GM12875 (cell line): ENCODE data around the gene SOX3.

Experiments
- H3K4me3 ChIP-seq: one replicate; pipeline ENCODE4 v1.5.1; 2011; ENCODE audit warnings: low read depth, low read length, control low read depth
- CTCF ChIP-seq: IDR thresholded peaks from 2 replicates; pipeline ENCODE4 v1.5.1; 2011; ENCODE audit warnings: low read depth, mild to moderate bottlenecking, control low read depth, inconsistent platforms, low read length, moderate library complexity, borderline replicate concordance; ENCODE audit not compliant: insufficient read depth

Gene SOX3

GRCh38 chrX:140504371-140505324, at the start of gene SOX3:
SOX3 (minus strand) TSS chrX:140505069; CDS start chrX:140505060, 9 bp downstream.
- H3K4me3 ChIP-seq, result no peak within 1 kb of the TSS

GRCh38 chrX:140548985-140549384, 44.1 kb upstream of the SOX3 start:
- no peak overlapping the region for H3K4me3 ChIP-seq
- TF ChIP-seq CTCF, result no peak

More at GRCh38 chrX:140504371-140505324, at the start of gene SOX3:
- TF ChIP-seq CTCF, result no peak

- TF ChIP-seq CTCF, result no peak
- no peak overlapping the region for H3K4me3 ChIP-seq
These were observed 21.3 kb upstream of the SOX3 start for GRCh38 chrX:140526171-140526570.

GRCh38 chrX:140525448-140525847, 20.6 kb upstream of the SOX3 start:
- no peak overlapping the region for H3K4me3 ChIP-seq
- no peak for TF ChIP-seq CTCF

GRCh38 chrX:140524556-140524955, 19.7 kb upstream of the SOX3 start:
- H3K4me3 ChIP-seq, result no peak overlapping the region
- no peak for TF ChIP-seq CTCF

GRCh38 chrX:140521393-140521792, 16.5 kb upstream of the SOX3 start:
- TF ChIP-seq CTCF, result no peak
- no peak overlapping the region for H3K4me3 ChIP-seq

- no peak overlapping the region for H3K4me3 ChIP-seq
- TF ChIP-seq CTCF, result no peak
These were observed 9.7 kb upstream of the SOX3 start for GRCh38 chrX:140514554-140514953.
